Activated T-cell treated with anti-CD3 and anti-CD28 coated beads for 1 hour (primary cell): ENCODE data around the gene FOXI2.

Experiments used
- DNase-seq: peaks from one replicate; pipeline ENCODE4 v3.0.0-alpha.2; 2020; ENCODE audit warnings: low read depth

FOXI2 gene

DNA sequence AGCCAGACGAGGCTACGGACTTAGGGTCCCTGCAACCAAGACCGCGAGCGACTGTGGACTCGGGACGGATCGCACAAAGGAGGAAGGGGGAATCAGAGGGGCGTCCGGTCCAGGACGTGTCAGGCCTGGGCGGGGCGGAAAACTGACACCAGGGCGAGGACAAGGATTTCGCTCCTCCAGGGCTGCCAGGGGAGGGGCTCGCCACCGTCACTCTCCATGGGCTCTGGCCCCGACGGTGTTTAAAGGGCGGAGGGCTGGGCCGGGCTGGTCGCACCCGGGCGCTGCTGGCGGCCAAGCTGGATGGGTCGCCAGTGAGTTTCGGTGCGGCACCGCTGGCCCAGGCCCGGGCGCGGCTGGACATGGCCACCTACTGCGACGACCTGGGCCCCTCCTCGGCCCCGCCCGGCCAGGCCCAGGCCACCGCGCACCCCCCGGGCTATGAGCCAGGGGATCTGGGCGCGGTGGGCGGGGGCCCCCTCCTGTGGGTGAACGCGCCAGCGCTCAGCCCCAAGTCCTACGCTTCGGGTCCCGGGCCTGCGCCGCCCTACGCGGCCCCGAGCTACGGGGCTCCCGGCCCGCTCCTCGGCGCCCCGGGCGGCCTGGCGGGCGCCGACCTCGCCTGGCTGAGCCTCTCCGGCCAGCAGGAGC is at the start of gene FOXI2:
FOXI2 (plus strand) TSS at position 271 of the 648 bp plus-strand sequence; CDS start at position 360, 89 bp downstream.
- DNase-seq, result no peak

GRCh38 chr10:127687548-127687947 is 49.4 kb upstream of the FOXI2 start:
- DNase-seq, result no peak

DNA sequence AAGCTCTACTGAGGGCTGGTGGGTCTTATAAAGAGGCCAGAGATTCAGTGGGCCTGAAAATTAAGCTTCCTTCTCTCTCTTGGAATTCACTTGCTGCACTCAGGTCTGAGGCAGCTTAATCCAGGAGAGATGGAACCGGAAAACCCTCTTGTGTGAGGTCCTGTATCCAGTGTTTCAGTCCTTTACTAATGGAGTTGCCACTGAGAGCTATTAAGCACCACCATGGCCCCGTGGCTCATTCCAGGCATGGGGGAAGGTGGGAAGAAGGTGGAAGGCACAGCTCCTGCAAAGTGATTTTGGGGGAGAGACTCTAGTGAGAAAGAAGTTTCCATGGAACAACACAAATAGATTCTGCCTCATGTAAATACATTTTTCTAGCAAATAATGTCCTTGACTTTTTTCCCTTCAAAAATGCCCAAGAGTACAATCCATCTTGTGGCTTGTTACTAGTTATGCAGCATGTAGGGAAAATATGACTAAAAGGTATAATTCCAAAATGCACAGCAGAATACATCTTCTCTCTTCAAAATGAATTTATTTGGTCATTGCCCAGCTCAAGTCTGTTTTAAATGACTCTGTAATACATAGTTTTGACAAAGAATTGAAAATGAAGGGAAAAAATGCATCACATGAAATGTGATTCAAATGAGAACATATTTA is 46.7 kb upstream of the FOXI2 start:
- DNase-seq, result no peak

DNA sequence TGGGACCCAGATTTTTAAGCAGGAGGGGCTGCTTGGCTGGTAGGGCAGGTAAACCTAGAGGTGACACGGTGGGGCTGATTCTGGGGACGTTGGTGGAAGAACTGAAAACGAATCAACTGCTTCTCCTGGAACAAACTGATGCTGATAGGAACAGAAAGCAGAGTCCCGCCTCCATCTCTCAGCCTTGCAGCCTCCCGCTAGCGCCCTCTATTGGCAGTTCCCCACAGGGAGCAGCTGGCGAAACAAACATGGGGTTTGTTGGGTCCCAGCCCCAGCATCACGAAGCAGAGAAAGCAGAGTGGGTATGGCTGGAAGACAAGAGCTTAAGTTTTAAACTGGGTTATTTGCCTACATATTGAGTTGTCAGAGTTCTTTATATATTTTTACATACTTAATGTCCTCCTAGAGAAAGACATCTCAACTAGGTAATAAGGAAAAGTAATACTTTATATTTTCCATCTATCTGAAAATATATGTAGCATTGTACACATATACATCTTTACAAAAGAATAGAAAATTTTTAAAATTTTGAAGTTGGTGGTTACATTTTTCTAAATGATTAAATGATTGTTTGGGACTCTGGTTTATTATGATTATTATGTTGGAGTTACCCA is 42.3 kb upstream of the FOXI2 start:
- no peak for DNase-seq

GRCh38 chr10:127695431-127695830 is 41.6 kb upstream of the FOXI2 start:
- DNase-seq, result no peak

DNA sequence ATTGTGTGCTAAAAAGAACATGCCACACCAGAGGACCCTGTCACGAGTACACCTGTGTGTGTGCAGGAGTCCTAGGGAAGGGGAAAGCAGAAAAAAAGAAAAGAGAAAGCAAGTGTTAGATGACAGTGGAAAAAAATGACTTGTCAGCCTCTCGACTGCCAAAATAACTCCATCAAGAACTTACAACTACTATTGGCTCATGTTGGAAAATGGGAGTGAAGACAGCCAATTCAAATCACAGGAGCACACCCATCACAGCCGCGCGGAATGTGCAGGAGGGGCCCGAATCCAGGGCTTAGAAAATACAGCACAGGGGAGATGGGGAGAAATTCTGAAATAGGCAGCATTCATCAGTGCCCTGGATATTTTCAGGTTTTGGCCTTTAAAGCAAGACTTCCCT is 38.1 kb upstream of the FOXI2 start:
- no peak for DNase-seq

DNA sequence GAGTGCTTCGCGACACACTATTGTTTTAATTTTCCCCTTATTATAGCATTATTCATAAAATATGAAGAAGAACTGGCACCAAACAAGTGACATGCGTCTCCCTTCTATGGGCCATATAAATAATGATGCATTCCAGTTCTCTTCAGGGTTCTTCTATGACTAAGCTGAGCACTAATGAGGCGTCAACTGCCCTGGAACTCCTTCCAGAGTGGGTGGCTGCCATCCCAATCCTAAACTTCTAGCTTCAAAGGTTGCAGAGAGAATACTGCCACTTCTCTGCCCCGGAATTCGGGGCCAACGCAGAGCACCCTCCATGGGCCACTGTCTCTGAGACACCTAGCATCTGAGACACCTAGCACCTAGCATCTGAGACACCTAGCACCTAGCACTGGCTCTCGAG is 37.7 kb upstream of the FOXI2 start:
- no peak for DNase-seq

GRCh38 chr10:127702271-127702670 is 34.7 kb upstream of the FOXI2 start:
- DNase-seq, result no peak

- no peak for DNase-seq
These were observed 21.7 kb upstream of the FOXI2 start for GRCh38 chr10:127715249-127715648.

DNA sequence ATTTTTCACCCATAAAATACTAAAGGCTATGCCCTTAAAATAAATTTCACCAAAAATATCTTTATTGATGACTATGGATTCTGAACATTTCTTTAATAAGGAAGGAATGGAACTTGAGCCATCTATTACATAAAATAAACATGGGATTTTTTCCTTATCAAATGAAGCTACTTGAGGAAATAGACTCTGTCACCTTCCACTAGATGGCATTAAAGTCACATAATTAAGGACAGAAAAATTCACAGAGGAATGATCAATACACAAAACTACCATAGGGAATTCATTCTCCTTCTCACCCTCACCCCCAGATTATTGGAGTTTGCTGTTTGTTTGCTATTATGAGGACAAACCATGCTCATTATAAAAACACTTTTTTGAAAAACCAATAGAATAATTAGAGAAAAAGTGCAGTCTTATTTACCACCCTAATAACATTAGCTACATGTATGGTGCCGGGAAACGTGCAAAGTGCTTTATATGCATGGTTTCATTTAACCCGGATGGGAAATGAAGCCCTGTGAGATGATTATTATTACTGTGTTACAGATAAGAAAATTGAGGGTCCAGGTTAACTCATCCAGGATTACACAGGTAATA is 21.1 kb upstream of the FOXI2 start:
- no peak for DNase-seq

- DNase-seq, result no peak
These were observed 16.8 kb upstream of the FOXI2 start for GRCh38 chr10:127720142-127720541.

- DNase-seq, result no peak
These were observed 16.1 kb upstream of the FOXI2 start for GRCh38 chr10:127720903-127721302.

GRCh38 chr10:127734753-127735152 is 2.2 kb upstream of the FOXI2 start:
- no peak for DNase-seq

- DNase-seq, result no peak
These were observed 1.8 kb upstream of the FOXI2 start for GRCh38 chr10:127735156-127735555.

- no peak for DNase-seq
These were observed 1.2 kb upstream of the FOXI2 start for GRCh38 chr10:127735723-127736221.

- no peak for DNase-seq
These were observed 617 bp upstream of the FOXI2 start for GRCh38 chr10:127736222-127736914.

- no peak for DNase-seq
These were observed 852 bp downstream of the FOXI2 start for GRCh38 chr10:127737563-127738511.

DNA sequence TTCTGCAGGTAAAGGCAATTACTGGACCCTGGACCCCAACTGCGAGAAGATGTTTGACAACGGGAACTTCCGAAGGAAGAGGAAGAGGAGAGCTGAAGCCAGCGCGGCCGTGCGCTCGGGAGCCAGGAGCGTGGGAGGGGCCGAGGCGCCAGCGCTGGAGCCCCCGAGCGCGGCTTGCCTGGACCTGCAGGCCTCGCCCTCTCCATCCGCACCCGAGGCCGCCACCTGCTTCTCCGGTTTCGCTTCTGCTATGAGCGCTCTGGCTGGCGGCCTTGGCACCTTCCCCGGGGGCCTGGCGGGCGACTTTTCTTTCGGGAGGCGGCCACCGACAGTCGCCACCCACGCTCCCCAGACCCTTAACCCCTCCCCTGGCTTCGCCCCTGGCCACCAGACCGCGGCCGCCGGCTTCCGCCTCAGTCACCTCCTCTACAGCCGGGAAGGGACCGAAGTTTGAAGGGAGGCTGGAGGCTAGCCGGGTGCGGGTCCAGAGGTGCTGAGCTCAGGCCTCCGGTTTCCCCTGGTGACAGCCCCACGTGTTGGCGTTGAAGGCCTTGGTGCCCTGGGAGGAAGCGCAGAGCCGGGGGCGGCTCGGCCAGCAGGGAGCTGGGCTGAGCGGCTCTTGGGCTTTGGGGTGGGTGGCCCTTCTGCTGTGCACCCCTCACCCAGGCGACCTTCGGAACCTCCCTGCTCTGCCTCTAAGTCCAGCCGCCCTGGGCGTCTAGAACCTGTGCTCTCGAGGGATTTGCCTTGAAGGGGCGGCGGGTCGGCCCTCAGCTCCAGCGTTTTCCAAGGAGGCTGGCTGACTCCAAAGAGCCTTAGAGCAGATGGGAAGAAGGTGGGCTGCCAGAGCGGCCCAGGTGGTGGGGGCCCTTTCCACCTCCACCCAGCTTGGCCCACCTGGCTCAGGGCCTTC is 1.8 kb downstream of the FOXI2 start:
- DNase-seq, result no peak

DNA sequence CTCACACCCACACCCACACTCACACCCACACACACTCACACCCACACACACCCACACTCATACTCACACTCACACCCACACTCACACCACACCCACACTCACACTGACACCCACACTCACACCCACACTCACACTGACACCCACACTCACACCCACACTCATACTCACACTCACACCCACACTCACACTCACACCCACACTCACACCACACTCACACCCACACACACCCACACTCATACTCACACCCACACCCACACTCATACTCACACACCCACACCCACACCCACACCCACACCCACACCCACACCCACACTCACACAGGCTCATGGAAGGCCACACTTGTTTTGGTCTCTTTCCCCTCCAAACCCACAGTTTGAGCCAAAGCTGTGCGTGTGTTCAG is 2.9 kb downstream of the FOXI2 start:
- DNase-seq, result no peak

GRCh38 chr10:127740596-127740995 is 3.6 kb downstream of the FOXI2 start:
- DNase-seq, result no peak
